ENCODE results near the gene MACROH2A1.

MACROH2A1 gene

DNA sequence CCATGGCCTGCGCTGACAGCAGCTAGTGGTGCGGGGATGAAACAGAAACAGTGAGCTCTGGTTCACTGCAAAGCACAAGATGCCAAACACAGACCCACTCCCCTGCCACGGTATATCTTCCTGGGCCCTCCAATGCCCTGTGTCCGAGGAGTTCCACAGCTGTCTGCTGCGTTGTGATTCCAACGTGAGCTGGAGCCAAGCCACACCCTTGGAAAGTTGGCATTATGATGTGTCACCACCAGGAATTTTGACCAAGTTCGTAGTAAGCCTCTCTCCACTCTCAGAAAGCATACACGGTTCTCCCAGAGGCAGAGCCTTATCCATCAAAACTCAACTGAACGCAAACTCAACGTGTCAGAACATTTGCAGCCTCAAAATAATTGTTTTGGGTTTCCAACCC, 55.6 kb downstream of the MACROH2A1 start:
- H3K4me1 ChIP-seq (ENCODE audit: control insufficient read depth in 1 of 2, insufficient read depth in 2 of 2, low read length in 2 of 2) = no peaks in the 10 kb centered on the region
- no peak overlapping the region for H3K4me3 ChIP-seq (ENCODE audit: low read depth in 1 of 2, low read length in 2 of 2)
- peaks cover 73 to 74% of the 10 kb centered on the region in 2 donors for H3K36me3 ChIP-seq (ENCODE audit: control insufficient read depth in 1 of 2, insufficient read depth in 2 of 2, low read length in 2 of 2)

GRCh38 chr5:135342551-135342875, 56.5 kb downstream of the MACROH2A1 start:
- no peak overlapping the region for H3K27ac ChIP-seq (ENCODE audit: low read length)

More for the DNA sequence above, 55.6 kb downstream of the MACROH2A1 start:
- Histone ChIP-seq H3K27ac (ENCODE audit: low read length) (no peak overlapping the region), H3K9me3 (ENCODE audit: control insufficient read depth in 1 of 2, low read length in 2 of 2) (no peaks in the 10 kb centered on the region), H3K27me3 (ENCODE audit: low read depth, low read length) (no peaks in the 10 kb centered on the region)

DNA sequence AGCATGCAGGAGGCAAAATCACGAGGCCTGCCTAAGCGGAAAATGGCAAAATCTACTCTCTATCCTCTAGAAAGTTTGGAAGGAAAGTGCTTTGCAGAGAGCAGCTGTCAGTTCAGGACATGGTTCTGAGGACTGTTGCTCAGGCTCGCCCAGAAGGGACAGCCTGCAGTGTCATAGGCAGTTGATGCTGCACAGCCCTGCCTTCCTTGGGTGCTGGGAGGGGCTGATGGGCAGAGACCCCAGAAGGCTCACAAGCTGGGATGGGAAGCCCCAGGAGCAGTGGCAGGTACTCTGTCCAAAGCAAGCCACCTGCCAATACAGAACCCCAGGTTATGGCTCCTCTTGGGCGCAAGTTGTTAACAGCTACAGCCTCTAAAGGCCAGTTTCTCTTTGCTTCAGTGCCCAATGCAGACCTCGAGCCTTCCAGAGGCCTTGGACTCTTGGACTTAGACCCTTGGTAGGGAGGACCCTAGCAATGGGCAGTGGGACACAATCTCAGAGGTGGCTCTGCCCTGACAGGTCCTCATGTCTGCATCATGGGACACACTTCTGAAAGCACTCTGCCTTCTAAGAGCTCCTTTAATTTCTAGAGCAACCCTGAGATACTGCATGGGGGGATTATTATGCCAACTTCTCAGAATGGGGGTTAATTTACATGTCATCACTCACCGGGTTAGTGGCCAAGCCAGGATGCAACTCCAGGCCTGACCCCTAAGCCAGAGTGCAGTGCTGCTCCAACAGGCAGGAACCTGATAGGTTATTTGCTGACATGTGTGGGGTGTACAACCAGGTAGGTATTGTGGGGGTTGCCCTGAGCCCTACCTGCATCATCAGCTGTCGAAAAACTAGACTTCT, 57.1 kb downstream of the MACROH2A1 start:
- Histone ChIP-seq H3K4me1 (ENCODE audit: control insufficient read depth in 1 of 2, insufficient read depth in 2 of 2, low read length in 2 of 2) (no peaks in the 10 kb centered on the region), H3K27ac (ENCODE audit: low read length) (no peak overlapping the region), H3K36me3 (ENCODE audit: control insufficient read depth in 1 of 2, insufficient read depth in 2 of 2, low read length in 2 of 2) (peaks cover 85 to 88% of the 10 kb centered on the region in 2 donors)

More at GRCh38 chr5:135342551-135342875, 56.5 kb downstream of the MACROH2A1 start:
- Histone ChIP-seq H3K36me3 (ENCODE audit: control insufficient read depth in 1 of 2, insufficient read depth in 2 of 2, low read length in 2 of 2) (peaks cover 82% of the 10 kb centered on the region in 2 donors), H3K9me3 (ENCODE audit: control insufficient read depth in 1 of 2, low read length in 2 of 2) (no peaks in the 10 kb centered on the region), H3K4me3 (ENCODE audit: low read depth in 1 of 2, low read length in 2 of 2) (no peak overlapping the region), H3K4me1 (ENCODE audit: control insufficient read depth in 1 of 2, insufficient read depth in 2 of 2, low read length in 2 of 2) (no peaks in the 10 kb centered on the region), H3K27me3 (ENCODE audit: low read depth, low read length) (no peaks in the 10 kb centered on the region)

DNA sequence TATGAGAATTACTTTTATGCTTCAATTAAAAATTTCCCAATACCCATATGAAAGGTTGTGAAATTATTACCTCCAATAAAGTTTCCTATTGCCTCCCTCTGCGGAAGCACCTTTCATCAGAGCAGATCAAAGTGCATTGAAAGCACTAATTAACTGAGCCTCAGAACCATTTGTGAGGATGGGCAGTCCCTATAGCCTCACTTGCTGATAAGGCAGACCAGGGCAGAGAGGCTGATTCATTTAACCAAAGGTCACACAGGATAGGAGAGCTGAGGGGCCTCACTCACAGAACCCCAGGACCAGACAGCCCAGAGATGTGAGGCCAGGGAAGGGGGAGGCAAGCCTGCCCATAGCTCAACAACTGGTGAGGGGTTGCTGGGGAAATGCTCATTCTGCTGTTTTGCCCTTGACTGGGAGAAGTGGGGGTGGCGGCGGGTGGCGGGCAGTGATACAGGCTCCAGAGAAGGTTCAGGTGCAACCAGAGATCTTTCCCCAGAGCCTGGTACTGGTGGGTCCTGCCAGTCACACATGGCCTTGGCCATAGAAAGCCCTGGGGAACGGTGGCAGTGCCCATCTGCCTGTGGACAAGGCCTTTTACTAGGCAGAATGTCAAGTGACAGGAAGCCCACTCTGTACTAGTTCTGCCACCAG, 57.9 kb downstream of the MACROH2A1 start:
- no peaks in the 10 kb centered on the region for H3K27me3 ChIP-seq (ENCODE audit: low read depth, low read length)
- H3K4me3 ChIP-seq (ENCODE audit: low read depth in 1 of 2, low read length in 2 of 2) = no peak overlapping the region
- peaks cover 81 to 85% of the 10 kb centered on the region in 2 donors for H3K36me3 ChIP-seq (ENCODE audit: control insufficient read depth in 1 of 2, insufficient read depth in 2 of 2, low read length in 2 of 2)
- H3K9me3 ChIP-seq (ENCODE audit: control insufficient read depth in 1 of 2, low read length in 2 of 2) = no peaks in the 10 kb centered on the region
- peaks cover 0 to 3% of the 10 kb centered on the region in 2 donors for H3K4me1 ChIP-seq (ENCODE audit: control insufficient read depth in 1 of 2, insufficient read depth in 2 of 2, low read length in 2 of 2)
- no peak overlapping the region for H3K27ac ChIP-seq (ENCODE audit: low read length)

More for the DNA sequence above, 57.1 kb downstream of the MACROH2A1 start:
- H3K27me3 ChIP-seq (ENCODE audit: low read depth, low read length) = no peaks in the 10 kb centered on the region
- H3K4me3 ChIP-seq (ENCODE audit: low read depth in 1 of 2, low read length in 2 of 2) = no peak overlapping the region
- no peaks in the 10 kb centered on the region for H3K9me3 ChIP-seq (ENCODE audit: control insufficient read depth in 1 of 2, low read length in 2 of 2)

DNA sequence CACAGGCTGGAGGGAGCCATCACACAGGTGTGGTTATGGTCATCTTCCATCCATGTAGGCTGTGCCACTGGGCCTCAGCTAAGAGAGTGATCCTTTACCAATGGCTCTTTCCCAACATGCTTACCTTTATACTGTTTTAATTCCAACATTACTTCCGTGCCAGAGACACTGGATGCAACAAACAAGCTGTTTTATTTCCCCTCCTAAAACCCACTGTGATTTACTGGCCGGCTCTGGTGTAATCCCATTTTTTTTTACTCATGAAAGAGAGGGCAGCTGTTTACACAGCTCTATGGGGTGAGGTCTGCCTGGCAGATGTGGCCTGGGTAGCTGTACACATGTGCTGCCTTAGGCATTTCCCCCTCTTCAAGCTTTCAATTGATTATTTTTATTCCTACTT, 58.5 kb downstream of the MACROH2A1 start:
- H3K4me1 ChIP-seq (ENCODE audit: control insufficient read depth in 1 of 2, insufficient read depth in 2 of 2, low read length in 2 of 2) = peaks cover 0 to 8% of the 10 kb centered on the region in 2 donors
- no peak overlapping the region for H3K4me3 ChIP-seq (ENCODE audit: low read depth in 1 of 2, low read length in 2 of 2)
- no peak overlapping the region for H3K27ac ChIP-seq (ENCODE audit: low read length)
- H3K9me3 ChIP-seq (ENCODE audit: control insufficient read depth in 1 of 2, low read length in 2 of 2) = no peaks in the 10 kb centered on the region
- no peaks in the 10 kb centered on the region for H3K27me3 ChIP-seq (ENCODE audit: low read depth, low read length)
- peaks cover 80 to 81% of the 10 kb centered on the region in 2 donors for H3K36me3 ChIP-seq (ENCODE audit: control insufficient read depth in 1 of 2, insufficient read depth in 2 of 2, low read length in 2 of 2)

- no peak overlapping the region for H3K27ac ChIP-seq (ENCODE audit: low read length)
- no peaks in the 10 kb centered on the region for H3K27me3 ChIP-seq (ENCODE audit: low read depth, low read length)
- H3K36me3 ChIP-seq (ENCODE audit: control insufficient read depth in 1 of 2, insufficient read depth in 2 of 2, low read length in 2 of 2) = peaks cover 77 to 80% of the 10 kb centered on the region in 2 donors
Observed at GRCh38 chr5:135339623-135340022, 59.4 kb downstream of the MACROH2A1 start.

GRCh38 chr5:135339189-135339588, 59.8 kb downstream of the MACROH2A1 start:
- H3K27ac ChIP-seq (ENCODE audit: low read length) = no peak overlapping the region
- no peaks in the 10 kb centered on the region for H3K9me3 ChIP-seq (ENCODE audit: control insufficient read depth in 1 of 2, low read length in 2 of 2)
- H3K4me1 ChIP-seq (ENCODE audit: control insufficient read depth in 1 of 2, insufficient read depth in 2 of 2, low read length in 2 of 2) = peaks cover 0 to 11% of the 10 kb centered on the region in 2 donors
- H3K27me3 ChIP-seq (ENCODE audit: low read depth, low read length) = no peaks in the 10 kb centered on the region
- H3K36me3 ChIP-seq (ENCODE audit: control insufficient read depth in 1 of 2, insufficient read depth in 2 of 2, low read length in 2 of 2) = peaks cover 77% of the 10 kb centered on the region in 2 donors
- no peak overlapping the region for H3K4me3 ChIP-seq (ENCODE audit: low read depth in 1 of 2, low read length in 2 of 2)

More at GRCh38 chr5:135339623-135340022, 59.4 kb downstream of the MACROH2A1 start:
- H3K9me3 ChIP-seq (ENCODE audit: control insufficient read depth in 1 of 2, low read length in 2 of 2) = no peaks in the 10 kb centered on the region
- peaks cover 0 to 11% of the 10 kb centered on the region in 2 donors for H3K4me1 ChIP-seq (ENCODE audit: control insufficient read depth in 1 of 2, insufficient read depth in 2 of 2, low read length in 2 of 2)
- no peak overlapping the region for H3K4me3 ChIP-seq (ENCODE audit: low read depth in 1 of 2, low read length in 2 of 2)

DNA sequence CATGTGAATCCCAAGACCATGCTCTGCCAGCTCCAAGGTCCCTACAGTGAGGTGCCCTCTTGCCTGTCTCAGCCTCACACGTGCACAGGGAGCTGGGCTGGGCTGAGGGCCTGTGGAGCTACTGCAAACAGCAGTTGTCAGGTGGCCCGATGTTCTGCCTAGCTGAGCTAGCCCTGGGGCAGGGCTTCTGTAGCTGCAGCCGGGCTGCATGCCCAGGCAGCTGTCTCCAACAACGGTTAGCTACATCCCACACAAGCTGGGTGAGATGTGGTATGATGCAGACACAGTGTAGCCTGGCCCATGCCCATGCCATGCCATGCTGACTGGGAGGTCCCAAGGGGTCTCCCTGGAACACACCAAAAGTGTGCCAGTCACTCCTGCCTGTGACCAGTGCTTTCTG, 62.0 kb downstream of the MACROH2A1 start:
- peaks cover 56% of the 10 kb centered on the region in 2 donors for H3K36me3 ChIP-seq (ENCODE audit: control insufficient read depth in 1 of 2, insufficient read depth in 2 of 2, low read length in 2 of 2)
- no peak overlapping the region for H3K27ac ChIP-seq (ENCODE audit: low read length)
- peaks cover 0 to 11% of the 10 kb centered on the region in 2 donors for H3K4me1 ChIP-seq (ENCODE audit: control insufficient read depth in 1 of 2, insufficient read depth in 2 of 2, low read length in 2 of 2)

GRCh38 chr5:135335031-135335828, 63.8 kb downstream of the MACROH2A1 start:
- Histone ChIP-seq H3K27ac (ENCODE audit: low read length) (no peak overlapping the region), H3K36me3 (ENCODE audit: control insufficient read depth in 1 of 2, insufficient read depth in 2 of 2, low read length in 2 of 2) (peaks cover 38 to 43% of the 10 kb centered on the region in 2 donors), H3K4me1 (ENCODE audit: control insufficient read depth in 1 of 2, insufficient read depth in 2 of 2, low read length in 2 of 2) (peaks cover 0 to 11% of the 10 kb centered on the region in 2 donors), H3K9me3 (ENCODE audit: control insufficient read depth in 1 of 2, low read length in 2 of 2) (no peaks in the 10 kb centered on the region), H3K27me3 (ENCODE audit: low read depth, low read length) (no peaks in the 10 kb centered on the region), H3K4me3 (ENCODE audit: low read depth in 1 of 2, low read length in 2 of 2) (no peak overlapping the region)

More for the DNA sequence above, 62.0 kb downstream of the MACROH2A1 start:
- H3K9me3 ChIP-seq (ENCODE audit: control insufficient read depth in 1 of 2, low read length in 2 of 2) = no peaks in the 10 kb centered on the region
- H3K27me3 ChIP-seq (ENCODE audit: low read depth, low read length) = no peaks in the 10 kb centered on the region
- H3K4me3 ChIP-seq (ENCODE audit: low read depth in 1 of 2, low read length in 2 of 2) = no peak overlapping the region

GRCh38 chr5:135333732-135334515, 65.1 kb downstream of the MACROH2A1 start:
- Histone ChIP-seq H3K27me3 (ENCODE audit: low read depth, low read length) (no peaks in the 10 kb centered on the region), H3K36me3 (ENCODE audit: control insufficient read depth in 1 of 2, insufficient read depth in 2 of 2, low read length in 2 of 2) (peaks cover 25 to 36% of the 10 kb centered on the region in 2 donors), H3K4me1 (ENCODE audit: control insufficient read depth in 1 of 2, insufficient read depth in 2 of 2, low read length in 2 of 2) (peaks cover 0 to 11% of the 10 kb centered on the region in 2 donors), H3K27ac (ENCODE audit: low read length) (no peak overlapping the region), H3K9me3 (ENCODE audit: control insufficient read depth in 1 of 2, low read length in 2 of 2) (no peaks in the 10 kb centered on the region), H3K4me3 (ENCODE audit: low read depth in 1 of 2, low read length in 2 of 2) (no peak overlapping the region)

Data from muscle layer of duodenum (tissue), 2 donors.